Left ventricle myocardium inferior (tissue), 1 donor: ENCODE measurements around the gene NCOR1. TPM values are rescaled to one million over a fixed set of nuclear protein-coding genes. Genes with fewer than 3 reads are reported as not detected.
"Not testable (repeated sequence)": the region's sequence is repeated elsewhere in the genome, so short reads cannot be mapped to it uniquely, and the experiment has no call there.

Source experiments
- DNase-seq: peaks from one replicate; pipeline ENCODE4 v3.0.0-alpha.2; 2020
- H3K27ac ChIP-seq: fragments of 200-600 bp; replicated peaks from 2 replicates; pipeline ENCODE4 v1.8.0; 2021
- H3K27me3 ChIP-seq: fragments of 200-600 bp; 2 replicates; pipeline ENCODE4 v1.8.0; 2021; ENCODE audit warnings: low read depth
- H3K36me3 ChIP-seq: fragments of 200-600 bp; 2 replicates; pipeline ENCODE4 v1.8.0; 2021
- H3K4me1 ChIP-seq: fragments of 200-600 bp; 2 replicates; pipeline ENCODE4 v1.8.0; 2021
- H3K4me3 ChIP-seq: fragments of 200-600 bp; 2 replicates; pipeline ENCODE4 v1.8.0; 2021; ENCODE audit warnings: mild to moderate bottlenecking, moderate library complexity
- H3K9me3 ChIP-seq: fragments of 200-600 bp; replicated peaks from 2 replicates; pipeline ENCODE4 v1.8.0; 2021
- intact Hi-C: fragments of 100-400 bp; cut with micrococcal nuclease; formaldehyde crosslinking; loops from one replicate; pipeline ENCODE4 v1.11.0; 2022
- total RNA-seq: library from RNA; stranded (reverse); fragmentation: NEBNext Ultra II Directional; extraction: Animal tissue kit (Norgen Biotek cat#: 25700); gene quantifications from one replicate; pipeline ENCODE4 v1.2.1, GENCODE V29; 2021
- TF ChIP-seq, protein P1 (sequence below): fragments of 200-600 bp; IDR thresholded peaks from 2 replicates; pipeline ENCODE4 v1.8.0; 2021; ENCODE audit warnings: antibody characterized with exemption, mild to moderate bottlenecking, borderline replicate concordance
- donor health status: DM: no; HTN: yes; CAD: no; lungs with severe emphysema.

Gene NCOR1
- total RNA-seq, 1 donor from 2014 or later, result 60.1 TPM

DNA sequence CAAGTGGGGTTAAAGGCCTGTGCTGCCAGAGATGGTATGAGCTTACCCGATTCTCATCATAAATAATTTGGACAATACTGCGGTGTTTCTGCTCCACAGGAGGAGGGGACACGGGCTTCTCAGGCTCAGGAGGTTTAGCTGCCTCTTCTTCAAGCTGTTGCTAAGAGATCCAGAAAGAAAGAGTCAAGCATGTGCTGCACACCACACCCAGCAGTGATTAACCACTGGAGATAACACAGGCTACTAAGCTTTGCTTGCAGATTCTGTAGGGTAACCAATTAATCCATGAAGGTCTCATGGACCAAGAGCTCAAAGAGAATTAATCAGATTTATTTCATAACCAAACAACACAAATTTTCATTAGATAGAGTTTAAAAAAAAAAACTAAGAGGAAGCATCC is 56.6 kb downstream of the NCOR1 start:
- H3K4me3 ChIP-seq, result no peak overlapping the region
- no peak for DNase-seq

GRCh38 chr17:16155536-16155935 is 59.8 kb downstream of the NCOR1 start:
- no peaks in the 10 kb centered on the region for H3K27me3 ChIP-seq
- no peak overlapping the region for H3K4me3 ChIP-seq
- no peaks in the 10 kb centered on the region for H3K9me3 ChIP-seq
- no peak for DNase-seq
- no peak overlapping the region for H3K27ac ChIP-seq
- H3K36me3 ChIP-seq, result peaks cover 77% of the 10 kb centered on the region
- H3K4me1 ChIP-seq, result no peaks in the 10 kb centered on the region
- intact Hi-C loops, result no loop called here
- TF ChIP-seq, protein P1, sequence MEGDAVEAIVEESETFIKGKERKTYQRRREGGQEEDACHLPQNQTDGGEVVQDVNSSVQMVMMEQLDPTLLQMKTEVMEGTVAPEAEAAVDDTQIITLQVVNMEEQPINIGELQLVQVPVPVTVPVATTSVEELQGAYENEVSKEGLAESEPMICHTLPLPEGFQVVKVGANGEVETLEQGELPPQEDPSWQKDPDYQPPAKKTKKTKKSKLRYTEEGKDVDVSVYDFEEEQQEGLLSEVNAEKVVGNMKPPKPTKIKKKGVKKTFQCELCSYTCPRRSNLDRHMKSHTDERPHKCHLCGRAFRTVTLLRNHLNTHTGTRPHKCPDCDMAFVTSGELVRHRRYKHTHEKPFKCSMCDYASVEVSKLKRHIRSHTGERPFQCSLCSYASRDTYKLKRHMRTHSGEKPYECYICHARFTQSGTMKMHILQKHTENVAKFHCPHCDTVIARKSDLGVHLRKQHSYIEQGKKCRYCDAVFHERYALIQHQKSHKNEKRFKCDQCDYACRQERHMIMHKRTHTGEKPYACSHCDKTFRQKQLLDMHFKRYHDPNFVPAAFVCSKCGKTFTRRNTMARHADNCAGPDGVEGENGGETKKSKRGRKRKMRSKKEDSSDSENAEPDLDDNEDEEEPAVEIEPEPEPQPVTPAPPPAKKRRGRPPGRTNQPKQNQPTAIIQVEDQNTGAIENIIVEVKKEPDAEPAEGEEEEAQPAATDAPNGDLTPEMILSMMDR, result no peak

More for the DNA sequence above, 56.6 kb downstream of the NCOR1 start:
- intact Hi-C loops, result no loop called here
- H3K9me3 ChIP-seq, result no peaks in the 10 kb centered on the region
- H3K4me1 ChIP-seq, result no peaks in the 10 kb centered on the region
- no peaks in the 10 kb centered on the region for H3K27me3 ChIP-seq
- peaks cover 50% of the 10 kb centered on the region for H3K36me3 ChIP-seq
- H3K27ac ChIP-seq, result no peak overlapping the region
- TF ChIP-seq, protein P1, result no peak

DNA sequence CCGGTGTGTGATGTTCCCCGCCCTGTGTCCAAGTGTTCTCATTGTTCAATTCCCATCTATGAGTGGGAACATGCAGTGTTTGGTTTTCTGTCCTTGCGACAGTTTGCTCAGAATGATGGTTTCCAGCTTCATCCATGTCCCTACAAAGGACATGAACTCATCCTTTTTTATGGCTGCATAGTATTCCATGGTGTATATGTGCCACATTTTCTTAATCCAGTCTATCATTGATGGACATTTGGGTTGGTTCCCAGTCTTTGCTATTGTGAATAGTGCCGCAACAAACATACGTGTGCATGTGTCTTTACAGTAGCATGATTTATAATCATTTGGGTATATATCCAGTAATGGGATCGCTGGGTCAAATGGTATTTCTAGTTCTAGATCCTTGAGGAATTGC is 63.0 kb downstream of the NCOR1 start:
- H3K9me3 ChIP-seq, H3K4me3 ChIP-seq, DNase-seq, H3K27ac ChIP-seq, H3K27me3 ChIP-seq, intact Hi-C loops, H3K4me1 ChIP-seq: not testable (repeated sequence)
- peaks cover 82% of the 10 kb centered on the region for H3K36me3 ChIP-seq

GRCh38 chr17:16150251-16150856 is 65.0 kb downstream of the NCOR1 start:
- H3K27me3 ChIP-seq, result no peaks in the 10 kb centered on the region
- DNase-seq, result no peak
- H3K4me1 ChIP-seq, result no peaks in the 10 kb centered on the region
- TF ChIP-seq, protein P1, result no peak
- no peaks in the 10 kb centered on the region for H3K9me3 ChIP-seq
- H3K27ac ChIP-seq, result no peak overlapping the region
- H3K36me3 ChIP-seq, result peaks cover 86% of the 10 kb centered on the region
- H3K4me3 ChIP-seq, result no peak overlapping the region
- intact Hi-C loops, result no loop called here

GRCh38 chr17:16148596-16148995 is 66.7 kb downstream of the NCOR1 start:
- Histone ChIP-seq H3K36me3 (peaks cover 92% of the 10 kb centered on the region), H3K9me3 (no peaks in the 10 kb centered on the region), H3K4me3 (no peak overlapping the region), H3K27ac (no peak overlapping the region), H3K4me1 (no peaks in the 10 kb centered on the region), H3K27me3 (no peaks in the 10 kb centered on the region)
- no peak for DNase-seq
- TF ChIP-seq, protein P1, result no peak
- intact Hi-C loops, result no loop called here

DNA sequence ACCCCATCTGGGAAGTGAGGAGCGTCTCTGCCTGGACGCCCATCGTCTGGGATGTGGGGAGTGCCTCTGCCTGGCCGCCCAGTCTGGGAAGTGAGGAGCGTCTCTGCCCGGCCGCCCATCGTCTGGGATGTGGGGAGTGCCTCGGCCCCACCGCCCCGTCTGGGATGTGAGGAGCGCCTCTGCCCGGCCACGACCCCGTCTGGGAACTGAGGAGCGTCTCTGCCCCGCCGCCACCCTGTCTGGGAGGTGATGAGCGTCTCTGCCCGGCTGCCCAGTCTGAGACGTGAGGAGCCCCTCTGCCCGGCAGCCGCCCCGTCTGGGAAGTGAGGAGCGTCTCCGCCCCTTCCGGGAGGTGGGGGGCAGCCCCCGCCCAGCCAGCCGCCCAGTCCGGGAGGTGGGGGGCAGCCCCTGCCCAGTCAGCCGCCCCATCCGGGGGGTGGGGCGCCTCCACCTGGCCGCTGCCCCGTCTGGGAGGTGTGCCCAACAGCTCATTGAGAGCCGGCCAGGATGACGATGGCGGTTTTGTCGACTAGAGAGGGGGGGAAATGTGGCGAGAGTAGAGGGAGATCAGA is 69.9 kb downstream of the NCOR1 start:
- H3K27me3 ChIP-seq, DNase-seq, intact Hi-C loops, H3K4me3 ChIP-seq, H3K4me1 ChIP-seq, H3K27ac ChIP-seq, H3K9me3 ChIP-seq: not testable (repeated sequence)
- H3K36me3 ChIP-seq, result peaks cover 85% of the 10 kb centered on the region
